NCI-H1694 treated with DMSO at 0.1 percent for 48 hours (cell line): Measurements from ENCODE around the gene GPC6.

Experiments used
- DNase-seq: peaks from one replicate; lab custom pipeline; 2025; lab: John Stamatoyannopoulos, UW

GPC6 gene

GRCh38 chr13:93561576-93562225 lies 335.1 kb downstream of the GPC6 start:
- DNase-seq = peak; percentile 91

- no peak for DNase-seq
Observed at GRCh38 chr13:93562676-93563075, 336.1 kb downstream of the GPC6 start.

GRCh38 chr13:93577105-93577504 lies 350.5 kb downstream of the GPC6 start:
- DNase-seq = no peak

GRCh38 chr13:93589788-93590187 lies 363.2 kb downstream of the GPC6 start:
- no peak for DNase-seq

- DNase-seq = no peak
Observed at GRCh38 chr13:93603043-93603442, 376.4 kb downstream of the GPC6 start.

GRCh38 chr13:93614776-93615175 lies 388.2 kb downstream of the GPC6 start:
- DNase-seq = no peak

- no peak for DNase-seq
Observed at GRCh38 chr13:93620181-93620765, 393.7 kb downstream of the GPC6 start.

GRCh38 chr13:93621051-93621450 lies 394.4 kb downstream of the GPC6 start:
- DNase-seq = no peak

- no peak for DNase-seq
Observed at GRCh38 chr13:93621966-93622365, 395.4 kb downstream of the GPC6 start.

GRCh38 chr13:93624311-93624777 lies 397.7 kb downstream of the GPC6 start:
- DNase-seq = no peak

- no peak for DNase-seq
Observed at GRCh38 chr13:93625536-93625935, 398.9 kb downstream of the GPC6 start.

- no peak for DNase-seq
Observed at GRCh38 chr13:93628136-93628797, 401.7 kb downstream of the GPC6 start.

- no peak for DNase-seq
Observed at GRCh38 chr13:93635616-93636032, 409.0 kb downstream of the GPC6 start.

GRCh38 chr13:93637852-93638251 lies 411.2 kb downstream of the GPC6 start:
- DNase-seq = no peak

- no peak for DNase-seq
Observed at GRCh38 chr13:93640452-93640851, 413.8 kb downstream of the GPC6 start.

GRCh38 chr13:93646245-93646644 lies 419.6 kb downstream of the GPC6 start:
- no peak for DNase-seq

- no peak for DNase-seq
Observed at GRCh38 chr13:93649496-93649895, 422.9 kb downstream of the GPC6 start.

- DNase-seq = no peak
Observed at GRCh38 chr13:93653776-93654175, 427.2 kb downstream of the GPC6 start.

- DNase-seq = no peak
Observed at GRCh38 chr13:93655154-93655553, 428.5 kb downstream of the GPC6 start.

GRCh38 chr13:93660391-93661063 lies 433.9 kb downstream of the GPC6 start:
- DNase-seq = no peak

GRCh38 chr13:93670866-93671265 lies 444.3 kb downstream of the GPC6 start:
- DNase-seq = peak; percentile 71

- DNase-seq = no peak
Observed at GRCh38 chr13:93672996-93673395, 446.4 kb downstream of the GPC6 start.

GRCh38 chr13:93673885-93674284 lies 447.3 kb downstream of the GPC6 start:
- DNase-seq = no peak
